ENCODE measurements around the gene LZTR1. TPM values are rescaled to one million over a fixed set of nuclear protein-coding genes. Genes with fewer than 3 reads are reported as not detected.

LZTR1 gene
- total RNA-seq, 1 donor from 2014 or later, result 91.6 TPM

GRCh38 chr22:20992456-20993303, 10.6 kb downstream of the LZTR1 start:
- no peak for TF ChIP-seq CTCF (IDR thresholded peaks at IDR 0.05; ENCODE audit: unreplicated experiment)
- Mint-ChIP-seq H3K27me3 (no peaks in the 10 kb centered on the region), H3K4me3 (ENCODE audit: low read depth) (no peak overlapping the region), H3K9me3 (ENCODE audit: low read depth) (no peaks in the 10 kb centered on the region), H3K27ac (no peak overlapping the region), H3K4me1 (ENCODE audit: low read depth) (no peaks in the 10 kb centered on the region), H3K36me3 (ENCODE audit: insufficient read depth) (peaks cover 2% of the 10 kb centered on the region)
- DNase-seq (ENCODE audit: low spot score, unreplicated experiment), result no peak

- Mint-ChIP-seq H3K4me1 (ENCODE audit: low read depth) (no peaks in the 10 kb centered on the region), H3K27ac (no peak overlapping the region), H3K36me3 (ENCODE audit: insufficient read depth) (peaks cover 2% of the 10 kb centered on the region), H3K9me3 (ENCODE audit: low read depth) (no peaks in the 10 kb centered on the region), H3K4me3 (ENCODE audit: low read depth) (no peak overlapping the region), H3K27me3 (no peaks in the 10 kb centered on the region)
- no peak for DNase-seq (ENCODE audit: low spot score, unreplicated experiment)
- TF ChIP-seq CTCF (IDR thresholded peaks at IDR 0.05; ENCODE audit: unreplicated experiment), result no peak
Observed at GRCh38 chr22:20993304-20994127, 11.4 kb downstream of the LZTR1 start.

DNA sequence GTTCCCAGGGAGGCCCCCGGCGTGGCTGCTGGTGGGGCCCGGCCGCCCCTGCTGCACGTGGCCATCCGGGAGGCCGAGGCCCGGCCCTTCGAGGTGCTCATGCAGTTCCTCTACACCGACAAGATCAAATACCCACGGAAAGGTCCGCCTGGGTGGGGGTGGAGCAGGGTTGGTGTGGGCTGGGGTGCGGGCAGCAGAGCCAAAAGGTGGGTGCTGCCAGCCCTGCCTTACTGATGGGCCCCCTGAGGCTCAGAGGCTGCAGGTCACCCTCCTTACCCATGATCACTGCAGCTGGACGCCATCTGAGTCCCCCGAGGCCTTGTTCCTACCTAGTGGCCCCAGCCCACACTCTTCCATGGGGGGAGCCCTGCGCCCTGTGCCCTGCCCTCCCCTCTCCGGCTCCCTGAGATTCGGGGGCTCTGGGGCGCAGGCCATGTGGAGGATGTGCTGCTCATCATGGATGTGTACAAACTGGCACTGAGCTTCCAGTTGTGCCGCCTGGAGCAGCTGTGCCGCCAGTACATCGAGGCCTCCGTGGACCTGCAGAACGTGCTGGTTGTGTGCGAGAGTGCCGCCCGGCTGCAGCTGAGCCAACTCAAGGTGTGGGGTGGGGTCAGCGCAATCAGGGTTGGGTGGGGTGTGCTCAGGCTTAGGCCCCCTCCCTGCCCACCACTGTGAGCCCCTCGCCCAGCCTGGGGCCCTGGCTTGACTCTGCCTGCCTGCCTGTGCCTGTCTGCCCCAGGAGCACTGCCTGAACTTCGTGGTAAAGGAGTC, 12.2 kb downstream of the LZTR1 start:
- H3K4me3 Mint-ChIP-seq (ENCODE audit: low read depth), result no peak overlapping the region
- peaks cover 2% of the 10 kb centered on the region for H3K36me3 Mint-ChIP-seq (ENCODE audit: insufficient read depth)
- DNase-seq (ENCODE audit: low spot score, unreplicated experiment), result no peak
- no peaks in the 10 kb centered on the region for H3K4me1 Mint-ChIP-seq (ENCODE audit: low read depth)
- no peak overlapping the region for H3K27ac Mint-ChIP-seq
- H3K9me3 Mint-ChIP-seq (ENCODE audit: low read depth), result no peaks in the 10 kb centered on the region
- no peak for TF ChIP-seq CTCF (IDR thresholded peaks at IDR 0.05; ENCODE audit: unreplicated experiment)
- no peaks in the 10 kb centered on the region for H3K27me3 Mint-ChIP-seq

DNA sequence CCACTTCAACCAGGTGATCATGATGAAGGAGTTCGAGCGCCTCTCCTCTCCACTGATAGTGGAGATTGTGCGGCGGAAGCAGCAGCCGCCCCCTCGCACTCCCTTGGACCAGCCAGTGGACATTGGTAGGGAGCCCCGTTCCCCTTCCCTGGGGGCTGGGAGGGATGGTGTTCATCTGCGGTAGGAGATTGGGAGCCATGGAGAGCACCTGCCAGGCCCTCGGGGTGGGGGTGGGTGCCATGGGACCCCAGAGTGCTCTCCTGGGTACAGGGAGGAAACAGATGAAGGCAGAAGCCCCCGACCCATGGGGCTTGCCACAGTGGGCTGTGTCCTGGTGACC, 12.8 kb downstream of the LZTR1 start:
- Mint-ChIP-seq H3K36me3 (ENCODE audit: insufficient read depth) (peaks cover 2% of the 10 kb centered on the region), H3K4me3 (ENCODE audit: low read depth) (no peak overlapping the region), H3K27ac (no peak overlapping the region), H3K27me3 (no peaks in the 10 kb centered on the region), H3K4me1 (ENCODE audit: low read depth) (no peaks in the 10 kb centered on the region), H3K9me3 (ENCODE audit: low read depth) (no peaks in the 10 kb centered on the region)
- TF ChIP-seq CTCF (IDR thresholded peaks at IDR 0.05; ENCODE audit: unreplicated experiment), result no peak
- no peak for DNase-seq (ENCODE audit: low spot score, unreplicated experiment)
